T-helper 9 cell (primary cell): ENCODE data around the gene TERT.

Experiments
- DNase-seq: peaks from one replicate; pipeline ENCODE4 v3.0.0-alpha.2; 2020

The TERT gene

GRCh38 chr5:1216211-1216917, 78.5 kb downstream of the TERT start:
- DNase-seq, result no peak

- no peak for DNase-seq
Observed at GRCh38 chr5:1215320-1216096, 79.4 kb downstream of the TERT start.

- no peak for DNase-seq
Observed at GRCh38 chr5:1214936-1215220, 80.0 kb downstream of the TERT start.

GRCh38 chr5:1214163-1214935, 80.5 kb downstream of the TERT start:
- DNase-seq, result no peak

- no peak for DNase-seq
Observed at GRCh38 chr5:1213508-1214162, 81.2 kb downstream of the TERT start.

GRCh38 chr5:1212881-1213280, 82.0 kb downstream of the TERT start:
- DNase-seq, result no peak

- DNase-seq, result no peak
Observed at GRCh38 chr5:1212271-1212670, 82.6 kb downstream of the TERT start.

- no peak for DNase-seq
Observed at GRCh38 chr5:1211701-1212100, 83.2 kb downstream of the TERT start.

- DNase-seq, result no peak
Observed at GRCh38 chr5:1210832-1211251, 84.0 kb downstream of the TERT start.

- no peak for DNase-seq
Observed at GRCh38 chr5:1209896-1210776, 84.7 kb downstream of the TERT start.

GRCh38 chr5:1209489-1209852, 85.4 kb downstream of the TERT start:
- DNase-seq, result no peak

- DNase-seq, result no peak
Observed at GRCh38 chr5:1208743-1209488, 86.0 kb downstream of the TERT start.

- DNase-seq, result no peak
Observed at GRCh38 chr5:1208221-1208742, 86.6 kb downstream of the TERT start.

GRCh38 chr5:1207555-1207954, 87.3 kb downstream of the TERT start:
- DNase-seq, result no peak

GRCh38 chr5:1206521-1207412, 88.1 kb downstream of the TERT start:
- DNase-seq, result no peak

GRCh38 chr5:1205255-1206180, 89.3 kb downstream of the TERT start:
- no peak for DNase-seq

- DNase-seq, result no peak
Observed at GRCh38 chr5:1204693-1205242, 90.1 kb downstream of the TERT start.

GRCh38 chr5:1203968-1204692, 90.7 kb downstream of the TERT start:
- DNase-seq, result no peak
